GM18511 (cell line): ENCODE results near the gene FGR.
"Not testable (repeated sequence)": the region's sequence is repeated elsewhere in the genome, so short reads cannot be mapped to it uniquely, and the experiment has no call there.

ENCODE experiments used
- ATAC-seq: cut with Tn5 transposase; IDR thresholded peaks from one replicate; pipeline ENCODE4 v1.9.1; 2021; ENCODE audit warnings: mild to moderate bottlenecking, moderate library complexity; ENCODE audit not compliant: unreplicated experiment

FGR gene

DNA sequence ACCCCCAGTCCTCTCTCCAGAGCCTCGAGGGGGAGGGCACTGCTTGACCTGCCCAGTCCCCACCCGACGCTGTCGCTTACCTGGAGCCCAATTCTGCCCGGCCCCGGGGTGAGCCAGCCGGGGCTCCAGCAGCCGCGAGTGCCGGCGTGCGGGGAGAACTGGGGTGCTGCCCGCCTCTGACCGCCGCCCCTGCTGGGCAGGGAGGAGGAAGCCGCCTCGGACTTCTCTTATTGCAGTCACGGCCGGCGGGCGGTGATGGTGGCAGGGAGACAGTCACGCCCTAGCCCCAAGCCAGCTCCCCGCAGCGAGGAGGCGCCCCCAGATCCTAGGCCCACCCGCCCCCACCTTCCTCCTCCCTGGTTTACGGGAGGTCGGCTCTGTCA lies at the start of gene FGR:
TSS of gene FGR (minus strand) at position 201 of the 383 bp plus-strand sequence. CDS start 11,269 bp downstream, outside the sequence.
- no peak for ATAC-seq

DNA sequence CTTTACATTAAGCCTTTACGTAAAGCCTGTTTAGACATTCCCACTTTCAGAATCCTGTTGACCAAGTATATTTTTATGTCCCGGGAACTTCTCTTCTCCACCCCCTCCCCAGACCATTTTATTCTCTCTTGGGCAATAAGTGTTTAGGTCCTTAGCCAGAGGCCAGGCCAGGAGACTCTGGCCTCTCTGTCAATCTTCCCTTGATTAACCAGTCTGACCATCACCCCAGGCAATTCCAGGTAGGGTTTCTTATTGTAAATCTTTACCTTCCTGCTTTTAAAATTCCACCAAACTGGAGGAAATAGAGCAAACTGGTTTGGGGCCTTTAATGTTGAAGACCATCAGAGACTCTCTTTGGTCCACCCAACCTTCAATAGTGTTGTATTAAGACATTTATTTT lies 49.2 kb upstream of the FGR start:
- no peak for ATAC-seq

DNA sequence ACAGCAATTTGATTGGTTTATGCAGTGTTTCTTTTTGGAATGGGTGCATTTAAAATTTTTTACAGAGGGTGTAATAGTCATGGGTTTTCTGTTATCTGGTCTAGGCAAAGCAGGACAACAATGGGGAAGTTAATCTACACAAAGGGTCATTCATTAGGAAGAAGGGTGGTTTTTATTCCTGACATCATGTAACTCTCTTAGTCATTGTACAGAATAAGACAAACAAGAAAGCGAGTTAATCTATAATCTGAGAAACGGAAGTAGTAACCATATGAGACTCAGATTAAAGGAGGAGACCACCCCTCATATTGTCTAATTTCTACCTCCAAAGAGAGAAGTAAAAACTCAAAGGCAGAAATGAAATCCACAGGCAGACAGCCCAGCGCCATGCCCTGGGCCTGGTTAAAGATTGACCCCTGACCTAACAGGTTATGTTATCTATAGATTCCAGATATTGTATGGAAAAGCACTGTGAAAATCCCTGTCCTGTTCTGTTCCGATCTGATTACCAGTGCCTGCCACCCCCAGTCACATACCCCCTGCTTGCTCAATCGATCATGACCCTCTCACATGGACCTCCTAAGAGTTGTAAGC lies 47.5 kb upstream of the FGR start:
- ATAC-seq, result no peak

DNA sequence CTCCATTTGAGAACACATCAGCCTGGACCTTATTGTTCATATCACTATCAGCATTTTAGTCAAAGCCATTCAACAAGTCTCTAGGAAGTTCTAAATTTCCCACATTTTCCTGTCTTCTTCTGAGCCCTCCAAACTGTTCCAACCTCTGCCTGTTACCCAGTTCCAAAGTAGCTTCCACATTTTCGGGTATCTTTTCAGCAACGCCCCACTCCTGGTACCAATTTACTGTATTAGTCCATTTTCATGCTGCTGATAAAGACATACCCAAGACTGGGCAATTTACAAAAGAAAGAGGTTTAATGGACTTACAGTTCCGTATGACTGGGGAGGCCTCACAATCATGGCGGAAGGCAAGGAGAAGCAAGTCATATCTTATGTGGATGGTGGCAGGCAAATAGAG lies 46.6 kb upstream of the FGR start:
- ATAC-seq, result not testable (repeated sequence)

DNA sequence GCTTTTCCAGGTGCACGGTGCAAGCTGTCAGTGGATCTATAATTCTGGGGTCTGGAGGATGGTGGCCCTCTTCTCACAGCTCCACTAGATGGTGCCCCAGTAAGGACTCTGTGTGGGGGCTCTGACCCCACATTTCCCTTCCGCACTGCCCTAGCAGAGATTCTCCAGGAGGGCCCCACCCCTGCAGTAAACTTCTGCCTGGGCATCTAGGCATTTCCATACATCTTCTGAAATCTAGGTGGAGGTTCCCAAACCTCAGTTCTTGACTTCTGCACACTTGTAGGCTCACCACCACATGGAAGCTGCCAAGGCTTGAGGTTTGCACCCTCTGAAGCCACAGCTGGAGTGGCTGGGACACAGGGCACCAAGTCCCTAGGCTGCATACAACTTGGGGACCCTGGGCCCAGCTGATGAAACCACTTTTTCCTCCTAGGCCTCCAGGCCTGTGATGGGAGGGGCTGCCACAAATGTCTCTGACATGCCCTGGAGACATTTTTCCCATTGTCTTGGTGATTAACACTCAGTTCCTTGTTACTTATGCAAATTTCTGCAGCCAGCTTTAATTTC lies 45.3 kb upstream of the FGR start:
- not testable (repeated sequence) for ATAC-seq

DNA sequence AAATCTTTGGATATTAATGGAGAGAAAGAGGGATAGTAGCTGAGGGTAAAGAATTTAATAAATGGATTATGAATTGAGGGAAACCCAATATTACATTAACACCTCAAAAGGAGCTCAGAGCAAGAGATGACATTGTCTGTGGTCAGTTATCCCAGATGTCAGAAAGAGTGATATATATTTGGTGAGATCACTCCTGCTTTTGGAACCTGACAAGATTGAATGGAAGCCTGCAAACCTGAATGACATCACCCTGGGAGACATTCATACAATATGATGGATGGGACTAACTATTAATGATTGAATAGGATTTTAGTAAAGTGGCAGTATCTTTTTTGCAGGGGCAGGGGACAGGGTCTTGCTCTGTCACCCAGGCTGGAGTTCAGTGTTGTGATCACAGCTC lies 43.8 kb upstream of the FGR start:
- ATAC-seq, result no peak

DNA sequence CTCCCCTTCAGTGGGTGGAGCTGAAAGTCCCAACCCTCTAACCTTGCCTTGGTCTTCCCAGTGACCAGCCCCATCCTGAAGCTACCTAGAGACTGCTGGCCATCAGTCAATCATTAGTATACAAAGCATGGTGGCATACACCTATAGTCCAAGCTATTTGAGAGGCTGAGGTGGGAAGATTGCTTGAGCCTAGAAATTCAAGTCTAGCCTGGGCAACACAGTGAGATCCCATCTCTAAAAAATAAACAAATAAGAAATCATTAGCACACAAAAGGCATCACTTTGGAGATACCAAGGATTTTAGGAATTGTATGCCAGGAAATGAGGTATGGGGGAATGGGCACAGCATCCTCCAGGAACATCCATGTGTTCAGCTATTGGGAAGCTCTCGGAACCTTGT lies 41.4 kb upstream of the FGR start:
- ATAC-seq, result no peak

DNA sequence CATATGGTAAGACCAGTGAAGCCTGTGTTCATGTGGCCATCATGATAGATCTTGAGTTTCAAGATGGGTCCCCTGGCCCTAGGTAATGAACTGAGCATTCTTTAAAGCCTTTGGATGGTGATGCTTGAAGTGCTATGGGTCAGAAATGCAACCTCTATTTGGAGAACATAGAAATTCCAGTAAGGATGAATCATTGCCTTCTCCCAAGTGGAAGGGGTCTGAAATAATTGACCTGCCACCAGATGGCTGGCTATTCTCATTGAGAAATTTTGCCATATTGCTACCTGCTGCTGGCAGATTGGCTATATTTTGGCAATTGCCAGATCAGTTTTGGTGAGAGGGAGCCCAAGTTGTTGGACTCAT lies 37.7 kb upstream of the FGR start:
- ATAC-seq, result no peak

DNA sequence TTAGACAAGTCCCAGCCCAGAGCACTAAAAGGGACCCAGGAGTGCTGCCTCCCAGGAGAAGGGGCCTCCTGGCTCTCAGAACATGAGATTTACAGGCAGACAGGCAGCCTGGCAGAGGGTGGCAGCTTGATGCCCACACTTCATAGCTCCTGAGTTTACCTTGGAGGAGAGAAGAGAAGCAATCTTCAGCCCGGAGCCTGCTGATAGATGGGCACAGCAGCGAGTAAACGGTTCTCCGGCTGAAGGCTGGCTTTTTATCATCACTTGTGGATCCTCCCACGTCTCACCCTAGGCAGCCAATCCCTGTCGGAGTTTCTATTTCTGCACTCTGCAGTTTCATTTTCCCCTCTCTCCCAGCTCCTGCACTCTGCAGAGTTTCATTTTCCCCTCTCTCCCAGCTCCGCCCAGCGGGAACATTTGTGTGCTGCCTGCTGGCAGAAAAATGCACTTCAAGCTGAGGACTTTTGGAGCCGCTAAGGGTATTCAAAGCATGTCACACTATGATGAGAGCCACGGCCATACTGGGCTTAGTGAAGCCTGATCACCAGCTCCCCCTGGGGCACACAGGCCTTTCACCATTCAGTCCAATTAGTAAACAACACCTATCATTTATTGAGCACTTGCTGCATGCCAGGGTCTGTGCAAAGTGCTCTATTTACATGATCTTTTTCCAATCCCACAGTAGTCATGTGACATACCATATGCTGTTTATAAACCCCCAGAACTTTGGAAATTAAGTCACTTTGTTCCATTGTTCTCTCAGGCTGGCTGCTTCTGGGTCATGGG lies 37.2 kb upstream of the FGR start, which contains the start of gene IFI6:
TSS of gene IFI6 (minus strand) at position 229 of the 786 bp plus-strand sequence. CDS start 2,878 bp downstream, outside the sequence.
- peak; percentile 86 for ATAC-seq

DNA sequence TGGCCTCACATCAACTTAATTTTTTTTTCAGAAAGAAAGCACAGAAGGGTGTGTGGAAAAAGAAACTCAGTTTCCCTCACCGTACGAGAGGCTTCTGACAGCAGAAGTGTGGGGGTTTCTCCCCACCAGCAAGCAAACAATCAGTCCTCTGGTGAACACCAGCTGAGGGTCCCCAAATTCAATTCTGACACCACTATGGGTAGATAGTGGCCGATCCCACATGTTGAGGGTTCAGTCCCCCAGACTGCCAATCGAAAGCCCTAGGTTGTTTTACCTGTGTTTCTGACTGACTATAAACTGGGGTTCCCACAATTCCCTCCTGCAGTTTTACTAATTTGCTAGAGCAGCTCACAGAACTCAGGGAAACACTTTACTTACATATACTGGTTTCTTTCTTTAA lies 34.9 kb upstream of the FGR start:
- no peak for ATAC-seq

DNA sequence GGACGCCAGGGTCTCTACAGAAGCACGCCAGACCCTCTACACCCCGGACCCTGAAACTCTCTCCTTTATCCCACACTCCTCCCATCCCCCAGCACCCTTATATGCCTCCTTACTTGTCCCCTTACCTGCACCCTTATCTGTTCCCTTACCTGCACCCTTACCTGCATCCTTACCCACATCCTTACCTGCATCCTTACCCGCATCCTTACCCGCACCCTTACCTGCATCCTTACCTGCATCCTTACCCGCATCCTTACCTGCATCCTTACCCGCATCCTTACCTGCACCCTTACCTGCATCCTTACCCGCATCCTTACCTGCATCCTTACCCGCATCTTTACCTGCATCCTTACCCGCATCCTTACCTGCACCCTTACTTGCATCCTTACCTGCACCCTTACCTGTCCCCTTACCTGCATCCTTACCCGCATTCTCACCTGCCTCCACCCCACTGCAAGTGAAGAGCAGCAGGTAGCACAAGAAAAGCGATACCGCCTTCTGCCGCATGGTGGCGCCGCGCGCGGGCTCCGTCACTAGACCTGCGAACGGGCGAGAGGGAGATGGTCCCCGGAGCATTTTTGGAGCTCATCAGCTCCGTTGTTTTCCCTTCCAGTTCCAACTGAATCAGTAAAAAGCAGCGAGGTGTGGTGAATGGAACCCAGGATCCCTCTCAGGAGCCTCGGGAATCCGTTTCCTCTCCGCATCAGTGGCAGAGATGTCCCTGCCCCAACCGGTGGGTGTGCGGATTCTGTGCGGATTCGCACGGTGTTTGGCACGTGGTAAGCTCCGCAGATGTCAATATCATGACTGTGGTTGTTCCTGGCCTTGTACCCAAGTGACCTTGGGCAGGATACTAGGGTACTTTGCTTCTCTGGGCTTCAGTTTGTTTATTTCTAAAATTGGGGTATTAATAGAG lies 34.1 kb upstream of the FGR start:
- ATAC-seq, result no peak

DNA sequence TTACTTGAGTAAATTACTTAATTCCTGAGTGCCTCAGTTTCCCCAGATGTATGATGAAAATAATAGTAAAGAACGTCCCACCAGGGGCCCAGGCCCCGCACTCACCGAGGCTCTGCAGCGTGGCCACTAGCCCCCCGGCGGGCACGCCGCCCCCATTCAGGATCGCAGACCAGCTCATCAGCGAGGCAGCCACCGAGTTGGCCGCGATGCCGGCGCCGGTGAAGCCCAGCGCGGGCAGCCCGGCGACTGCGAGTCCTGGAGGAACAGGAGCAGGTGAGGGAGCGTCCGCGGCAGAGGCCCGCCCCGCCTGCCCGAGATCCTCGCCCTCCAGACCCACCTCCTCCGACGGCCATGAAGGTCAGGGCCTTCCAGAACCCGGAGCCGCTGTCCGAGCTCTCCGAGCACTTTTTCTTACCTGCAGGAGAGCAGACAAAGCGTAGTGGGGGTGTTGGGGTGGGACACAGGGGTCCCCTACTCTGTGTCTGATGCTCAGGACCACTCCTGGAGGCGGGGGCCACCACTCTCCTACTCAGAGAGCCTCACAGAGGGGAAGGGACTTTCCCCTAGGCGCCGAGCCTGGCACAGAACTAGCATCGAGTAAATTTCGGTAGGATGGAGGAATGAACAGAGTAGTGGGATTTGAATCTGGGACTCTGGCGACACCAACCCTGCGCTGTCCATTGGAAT lies 33.3 kb upstream of the FGR start:
- no peak for ATAC-seq

DNA sequence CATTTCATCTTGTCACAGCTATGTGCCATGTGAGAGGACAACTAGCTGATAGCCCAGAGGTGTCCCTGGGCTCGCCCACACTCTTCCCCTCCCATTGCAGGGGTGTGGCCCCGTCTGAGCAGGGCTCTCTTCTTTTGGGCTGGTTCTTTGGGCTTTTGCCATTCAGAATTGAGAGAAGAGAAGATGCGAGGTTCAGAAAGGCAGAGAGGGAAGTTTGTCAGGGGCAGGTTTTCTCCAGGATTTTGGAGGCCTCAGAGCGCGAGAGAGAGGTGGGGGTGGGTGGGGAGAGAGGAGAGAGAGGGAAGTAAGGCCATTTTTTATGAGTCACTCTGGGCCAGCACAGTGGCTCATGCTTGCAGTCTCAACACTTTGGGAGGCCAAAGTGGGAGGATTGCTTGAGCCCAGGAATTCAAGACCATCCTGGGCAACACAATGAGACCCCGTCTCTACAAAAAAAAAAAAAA lies 31.8 kb upstream of the FGR start:
- no peak for ATAC-seq

DNA sequence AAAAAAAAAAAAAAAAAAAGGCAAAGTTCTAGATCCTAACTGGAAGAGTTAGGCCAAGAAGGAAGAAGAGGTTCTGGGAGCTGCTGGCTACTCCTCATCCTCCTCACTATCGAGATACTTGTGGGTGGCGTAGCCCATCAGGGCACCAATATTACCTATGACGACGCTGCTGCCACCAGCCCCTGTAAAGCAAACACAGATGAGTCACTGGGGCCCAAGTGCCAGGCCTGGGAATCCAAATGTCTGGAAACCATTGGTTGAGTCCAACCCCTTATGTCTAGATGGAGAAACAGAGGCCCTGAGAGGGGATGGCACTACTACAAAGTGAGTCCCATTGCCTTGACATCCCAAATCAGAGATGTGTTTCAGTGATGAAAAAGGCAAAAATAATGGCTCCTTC lies 31.3 kb upstream of the FGR start:
- ATAC-seq, result no peak

DNA sequence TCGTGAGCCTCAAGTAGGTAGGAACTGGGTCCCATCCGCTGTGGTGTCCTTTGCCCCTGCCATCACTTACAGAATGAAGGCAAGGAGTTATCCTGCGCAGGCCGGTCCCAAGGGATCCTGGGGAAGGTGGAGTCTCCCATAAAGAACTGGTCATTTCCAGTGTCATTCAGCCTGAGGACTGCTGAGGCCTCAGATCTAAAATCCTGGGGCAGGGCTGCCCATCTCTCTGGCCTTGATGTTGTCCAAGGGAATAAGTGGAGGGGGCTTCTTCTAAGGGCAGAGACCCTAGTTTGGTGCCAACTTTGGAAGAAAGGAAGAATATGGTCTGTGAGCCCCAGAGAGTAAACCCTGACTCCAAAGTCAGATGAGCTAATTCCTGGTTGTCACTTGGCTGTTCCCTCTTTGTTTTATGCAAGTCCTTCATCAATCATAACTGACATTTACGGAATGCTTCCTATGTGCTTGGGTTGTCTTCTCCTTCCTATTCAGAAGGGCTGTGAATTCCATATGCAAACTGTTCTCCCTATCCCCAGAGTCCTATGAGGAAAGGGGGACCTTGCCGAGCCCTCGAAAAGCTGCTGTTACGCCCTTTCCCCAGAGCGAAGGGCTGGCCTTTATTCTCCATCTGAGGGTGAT lies 30.1 kb upstream of the FGR start:
- ATAC-seq, result no peak

DNA sequence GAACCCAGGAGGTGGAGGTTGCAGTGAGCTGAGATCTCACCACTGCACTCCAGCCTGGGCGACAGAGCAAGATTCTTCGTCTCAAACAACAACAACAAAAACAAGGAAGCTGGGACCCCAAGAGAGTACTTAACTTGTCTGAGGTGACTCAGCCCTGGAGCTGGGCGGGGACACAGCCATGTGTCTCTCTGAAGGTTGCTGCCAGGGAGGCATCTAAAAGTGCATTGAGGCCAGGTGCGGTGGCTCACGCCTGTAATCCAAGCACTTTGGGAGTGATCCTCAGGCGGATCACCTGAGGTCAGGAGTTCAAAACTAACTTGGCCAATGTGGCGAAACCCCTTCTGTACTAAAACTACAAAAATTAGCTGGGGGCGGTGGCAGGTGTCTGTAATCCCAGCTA lies 29.3 kb upstream of the FGR start:
- ATAC-seq, result no peak

DNA sequence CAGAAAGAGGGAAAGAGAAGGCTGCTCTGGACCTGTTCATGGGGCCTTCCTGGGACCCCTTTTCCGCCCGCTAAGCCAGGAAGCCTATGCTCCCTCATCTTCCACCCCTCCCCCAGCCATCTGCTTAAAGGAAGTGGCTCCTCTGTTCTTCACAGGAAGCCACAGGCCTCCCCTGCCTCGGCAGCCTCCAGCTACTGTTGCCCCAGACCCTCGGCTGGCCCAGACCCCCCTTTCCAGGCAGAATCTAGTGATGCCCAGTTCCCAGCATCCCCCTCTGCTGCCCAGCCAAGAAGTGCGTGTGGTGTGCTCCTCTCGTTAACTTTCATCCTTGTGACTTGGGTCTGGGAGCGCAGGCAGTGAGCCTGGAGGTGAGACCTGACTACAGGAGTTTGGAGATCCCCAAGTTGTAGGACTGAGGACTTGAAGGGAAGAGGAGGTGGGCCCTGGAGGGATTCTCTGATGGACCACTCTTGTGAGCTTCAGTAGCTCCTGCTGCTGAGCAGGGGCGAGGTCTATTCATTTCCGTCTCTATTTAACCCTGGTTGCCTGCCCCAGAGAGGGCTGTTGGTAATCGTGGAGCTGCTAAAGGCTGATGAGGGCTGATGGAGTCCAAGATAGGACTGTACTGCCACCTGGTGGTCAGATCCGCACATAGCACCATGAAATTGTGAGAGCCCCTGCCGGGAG lies 27.9 kb upstream of the FGR start:
- peak; percentile 39 for ATAC-seq

DNA sequence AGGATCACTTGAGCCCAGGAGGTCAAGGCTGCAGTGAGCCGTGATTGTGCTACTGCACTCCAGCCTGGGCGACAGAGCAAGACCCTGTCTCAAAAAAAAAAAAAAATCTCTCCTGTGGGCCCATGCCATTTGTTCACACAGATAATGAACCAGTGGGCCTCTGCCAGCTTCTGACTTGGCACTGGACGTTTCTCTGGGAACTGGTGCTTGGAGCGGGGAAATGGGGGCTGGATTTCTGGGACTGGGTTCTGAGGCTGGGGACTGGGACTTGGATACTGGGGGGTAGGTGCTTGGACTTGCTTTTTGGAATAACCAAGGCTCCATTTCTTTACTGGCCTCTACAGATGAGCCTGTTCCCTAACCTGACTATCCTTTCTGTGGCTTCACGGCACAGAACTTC lies 27.3 kb upstream of the FGR start:
- ATAC-seq, result no peak

DNA sequence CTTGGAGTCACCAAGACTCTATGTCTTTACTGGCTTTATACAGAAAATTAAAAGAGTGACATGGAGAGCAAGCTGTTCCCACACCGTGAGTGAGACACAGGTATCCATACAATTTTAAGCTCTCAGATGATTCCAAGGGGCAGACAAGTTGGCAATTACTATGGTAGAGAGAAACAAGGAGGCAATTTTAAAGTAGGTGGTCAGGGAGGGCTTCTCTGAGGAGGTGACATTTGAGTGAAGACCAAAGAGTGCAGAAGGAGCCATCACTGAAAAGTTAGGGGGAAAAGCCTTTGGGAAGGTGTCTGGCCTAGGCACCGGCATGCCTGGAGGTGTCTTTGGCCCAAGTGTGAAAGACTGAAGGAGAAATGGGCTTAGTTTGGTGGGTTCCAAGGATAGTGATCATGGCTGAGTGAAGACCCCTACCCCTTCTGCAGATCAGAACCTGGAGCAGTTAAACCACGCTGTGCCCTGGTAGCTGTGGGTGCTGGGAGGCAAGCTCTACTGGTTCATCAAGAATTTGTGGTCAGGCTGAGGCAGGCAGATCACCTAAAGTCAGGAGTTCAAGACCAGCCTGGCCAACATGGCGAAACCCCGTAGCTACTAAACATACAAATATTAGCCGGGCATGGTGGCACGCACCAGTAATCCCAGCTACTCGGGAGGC lies 26.6 kb upstream of the FGR start:
- ATAC-seq, result no peak
